Gastrocnemius medialis (tissue), 4 donors: ENCODE results near the gene RNLS. TPM values are rescaled to one million over a fixed set of nuclear protein-coding genes. Genes with fewer than 3 reads are reported as not detected.

Experiments used
- ATAC-seq, 2 donors: fragments of 150-250 bp; one replicate each; pipeline ENCODE4 v1.9.1; 2016
- DNase-seq, 2 donors: peaks; one replicate each; pipeline ENCODE4 v3.0.0-alpha.2; 2019
- H3K27ac ChIP-seq, 4 donors: fragments of 200-600 bp; sonication (generic); 1 replicate in 1 of 4; 2 replicates in 3 of 4; pipeline ENCODE4 v1.5.1; 2016 to 2018; ENCODE audit warnings: mild to moderate bottlenecking in 2 of 4, moderate library complexity in 1 of 4
- H3K27me3 ChIP-seq, 3 donors: fragments of 200-600 bp; sonication (generic) in 2 of 3; 1 replicate in 1 of 3; 2 replicates in 2 of 3; pipeline versions ENCODE4 v1.5.1 to v1.6.0; 2016 to 2019; ENCODE audit warnings: mild to moderate bottlenecking in 1 of 3, moderate library complexity in 1 of 3
- H3K36me3 ChIP-seq, 2 donors: fragments of 200-600 bp; sonication (generic) in 1 of 2; one replicate each; pipeline ENCODE4 v1.5.1; 2017 to 2018
- H3K4me1 ChIP-seq, 2 donors: fragments of 200-600 bp; sonication (generic) in 1 of 2; one replicate each; pipeline ENCODE4 v1.5.1; 2016 to 2017; ENCODE audit warnings: mild to moderate bottlenecking in 2 of 2
- H3K4me3 ChIP-seq, 4 donors: fragments of 200-600 bp; sonication (generic) in 3 of 4; 1 replicate in 1 of 4; 2 replicates in 3 of 4; pipeline ENCODE4 v1.5.1; 2016 to 2019; ENCODE audit warnings: mild to moderate bottlenecking in 2 of 4
- H3K9me3 ChIP-seq, 3 donors: fragments of 200-600 bp; sonication (generic) in 2 of 3; 1 replicate in 1 of 3; 2 replicates in 2 of 3; pipeline ENCODE4 v1.5.1; 2016 to 2019
- POLR2A ChIP-seq, 2 donors: fragments of 450-650 bp; IDR thresholded peaks; one replicate each; pipeline ENCODE4 v1.6.1; 2017; ENCODE audit warnings: antibody characterized with exemption in 2 of 2, mild to moderate bottlenecking in 2 of 2, moderate library complexity in 2 of 2
- in situ Hi-C, 4 donors: fragments of 200-750 bp; cut with MboI; loops; one replicate each; pipeline versions ENCODE4 v1.15.0 to v1.8.0; 2017; ENCODE audit warnings: low sequenced_read_pairs in 4 of 4
- intact Hi-C: fragments of 100-400 bp; cut with DNase I; formaldehyde crosslinking; loops from one replicate; pipeline ENCODE4 v1.15.1; 2023; ENCODE audit warnings: low total_unique reads
- total RNA-seq, 4 donors: library from RNA; depleted of rRNA; stranded (reverse); fragments of >200 nt; gene quantifications; one replicate each; pipeline versions ENCODE4 v1.1.0 to v1.2.3, GENCODE V29; 2016
- TF ChIP-seq, protein P1 (sequence below), 5 experiments: fragments of 450-650 bp in 3 of 5; fragments of 200-600 bp in 2 of 5; sonication (generic) in 2 of 5; IDR thresholded peaks in 4 of 5; conservative IDR thresholded peaks in 1 of 5; 1 replicate in 4 of 5; 2 replicates in 1 of 5; pipeline ENCODE4 v1.5.1; 2016 to 2019; ENCODE audit warnings: antibody characterized with exemption in 5 of 5, mild to moderate bottlenecking in 3 of 5, moderate library complexity in 3 of 5

The RNLS gene
- total RNA-seq, 4 donors from 2014 or later, result 8.1 to 17.5 (median 9.7) TPM

- intact Hi-C loops (no loop called here), in situ Hi-C loops (loop anchor here in 1 of 4 donors (5.0 kb wide), 1 partner anchor 55 kb away; no protein-coding TSS in a partner anchor)
- no peak for DNase-seq
Measured at GRCh38 chr10:88471899-88472298, 111.2 kb downstream of the RNLS start.

GRCh38 chr10:88467835-88468485, 115.2 kb downstream of the RNLS start:
- no peak overlapping the region for H3K4me3 ChIP-seq
- no peaks in the 10 kb centered on the region for H3K27me3 ChIP-seq
- no peaks in the 10 kb centered on the region for H3K9me3 ChIP-seq
- H3K27ac ChIP-seq, result peak overlapping the region in 1 of 4 donors; percentile 38
- TF ChIP-seq, protein P1, sequence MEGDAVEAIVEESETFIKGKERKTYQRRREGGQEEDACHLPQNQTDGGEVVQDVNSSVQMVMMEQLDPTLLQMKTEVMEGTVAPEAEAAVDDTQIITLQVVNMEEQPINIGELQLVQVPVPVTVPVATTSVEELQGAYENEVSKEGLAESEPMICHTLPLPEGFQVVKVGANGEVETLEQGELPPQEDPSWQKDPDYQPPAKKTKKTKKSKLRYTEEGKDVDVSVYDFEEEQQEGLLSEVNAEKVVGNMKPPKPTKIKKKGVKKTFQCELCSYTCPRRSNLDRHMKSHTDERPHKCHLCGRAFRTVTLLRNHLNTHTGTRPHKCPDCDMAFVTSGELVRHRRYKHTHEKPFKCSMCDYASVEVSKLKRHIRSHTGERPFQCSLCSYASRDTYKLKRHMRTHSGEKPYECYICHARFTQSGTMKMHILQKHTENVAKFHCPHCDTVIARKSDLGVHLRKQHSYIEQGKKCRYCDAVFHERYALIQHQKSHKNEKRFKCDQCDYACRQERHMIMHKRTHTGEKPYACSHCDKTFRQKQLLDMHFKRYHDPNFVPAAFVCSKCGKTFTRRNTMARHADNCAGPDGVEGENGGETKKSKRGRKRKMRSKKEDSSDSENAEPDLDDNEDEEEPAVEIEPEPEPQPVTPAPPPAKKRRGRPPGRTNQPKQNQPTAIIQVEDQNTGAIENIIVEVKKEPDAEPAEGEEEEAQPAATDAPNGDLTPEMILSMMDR (IDR thresholded peaks at IDR 0.05 in 4 of 5, conservative IDR thresholded peaks at IDR 0.05 in 1 of 5), result no peak
- TF ChIP-seq POLR2A (IDR thresholded peaks at IDR 0.05), result no peak
- peaks cover 17 to 19% of the 10 kb centered on the region in 2 donors for H3K4me1 ChIP-seq
- DNase-seq (no peak), ATAC-seq (no peak)
- intact Hi-C loops, result no loop called here
- H3K36me3 ChIP-seq, result no peaks in the 10 kb centered on the region
- in situ Hi-C loops, result no loop called here

More at GRCh38 chr10:88471899-88472298, 111.2 kb downstream of the RNLS start:
- TF ChIP-seq, protein P1 (IDR thresholded peaks at IDR 0.05 in 4 of 5, conservative IDR thresholded peaks at IDR 0.05 in 1 of 5), result no peak
- no peak for TF ChIP-seq POLR2A (IDR thresholded peaks at IDR 0.05)
- Histone ChIP-seq H3K27me3 (no peaks in the 10 kb centered on the region), H3K4me1 (peaks cover 28 to 39% of the 10 kb centered on the region in 2 donors), H3K9me3 (no peaks in the 10 kb centered on the region), H3K4me3 (no peak overlapping the region), H3K36me3 (no peaks in the 10 kb centered on the region), H3K27ac (peak overlapping the region in 1 of 4 donors; percentile 4)
- no peak for ATAC-seq

DNA sequence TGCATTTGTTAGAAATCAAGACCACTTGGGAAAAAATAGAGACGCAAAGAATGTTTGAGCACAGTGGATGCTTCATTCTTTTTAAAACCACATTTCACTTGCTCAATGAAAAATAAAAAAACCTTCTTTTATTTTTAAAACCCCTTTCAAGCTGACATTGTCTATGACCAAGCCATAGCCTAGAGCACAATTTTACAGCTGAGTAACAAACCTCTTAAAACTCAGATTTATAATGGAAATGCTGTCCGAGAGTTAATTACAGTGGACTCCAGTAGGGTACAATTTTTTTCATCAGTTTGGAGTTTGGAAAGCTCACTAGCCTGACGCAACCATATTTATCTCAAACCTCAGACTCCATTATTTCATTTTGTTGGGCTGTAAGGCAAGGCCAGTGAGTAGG, 116.3 kb downstream of the RNLS start:
- no peak overlapping the region for H3K4me3 ChIP-seq
- H3K36me3 ChIP-seq, result no peaks in the 10 kb centered on the region
- H3K4me1 ChIP-seq, result peaks cover 17 to 19% of the 10 kb centered on the region in 2 donors
- TF ChIP-seq, protein P1 (IDR thresholded peaks at IDR 0.05 in 4 of 5, conservative IDR thresholded peaks at IDR 0.05 in 1 of 5), result no peak
- no peak for TF ChIP-seq POLR2A (IDR thresholded peaks at IDR 0.05)
- H3K27me3 ChIP-seq, result no peaks in the 10 kb centered on the region
- H3K9me3 ChIP-seq, result no peaks in the 10 kb centered on the region
- in situ Hi-C loops (no loop called here), intact Hi-C loops (no loop called here)
- DNase-seq, result no peak
- ATAC-seq, result no peak
- no peak overlapping the region for H3K27ac ChIP-seq

DNA sequence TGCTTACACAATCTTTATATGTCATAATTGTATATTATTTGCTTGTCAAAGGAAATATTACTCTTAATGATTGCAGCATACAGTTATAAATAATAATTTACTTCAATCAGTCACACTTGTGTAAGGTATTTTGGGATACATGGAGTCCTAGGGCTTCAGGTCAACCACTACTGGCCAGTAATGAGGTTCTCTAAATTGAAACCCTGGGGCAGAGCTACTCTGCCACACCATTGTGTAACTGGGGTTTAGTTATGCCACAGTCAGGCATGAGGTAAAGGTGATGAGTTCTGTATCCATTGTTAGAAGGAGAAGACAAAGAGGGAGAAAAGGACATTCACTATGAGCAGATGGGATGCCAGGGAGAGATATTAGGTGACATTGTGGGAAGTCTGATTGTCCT, 117.4 kb downstream of the RNLS start:
- peaks cover 19 to 20% of the 10 kb centered on the region in 2 donors for H3K4me1 ChIP-seq
- H3K9me3 ChIP-seq, result no peaks in the 10 kb centered on the region
- H3K36me3 ChIP-seq, result no peaks in the 10 kb centered on the region
- H3K27ac ChIP-seq, result peak overlapping the region in 1 of 4 donors; percentile 39
- intact Hi-C loops, result no loop called here
- TF ChIP-seq, protein P1 (IDR thresholded peaks at IDR 0.05 in 4 of 5, conservative IDR thresholded peaks at IDR 0.05 in 1 of 5), result no peak
- no peak for TF ChIP-seq POLR2A (IDR thresholded peaks at IDR 0.05)
- ATAC-seq, result peak in 1 of 2 donors; percentile 70
- DNase-seq, result no peak
- no peaks in the 10 kb centered on the region for H3K27me3 ChIP-seq
- no peak overlapping the region for H3K4me3 ChIP-seq
- in situ Hi-C loops, result no loop called here
